Esophagus squamous epithelium (tissue), 5 donors: ENCODE results near the gene A4GNT. TPM values are rescaled to one million over a fixed set of nuclear protein-coding genes. Genes with fewer than 3 reads are reported as not detected.
"Not testable (repeated sequence)": the region's sequence is repeated elsewhere in the genome, so short reads cannot be mapped to it uniquely, and the experiment has no call there.

Source experiments
- DNase-seq: peaks from one replicate; lab custom pipeline; 2025; lab: John Stamatoyannopoulos, UW
- H3K27ac ChIP-seq, 4 donors: fragments of 200-600 bp; sonication (generic); one replicate each; pipeline ENCODE4 v1.5.1; 2016 to 2019; ENCODE audit warnings: mild to moderate bottlenecking in 1 of 4
- H3K27me3 ChIP-seq, 4 donors: fragments of 200-600 bp; sonication (generic); 1 replicate in 3 of 4; 2 replicates in 1 of 4; pipeline versions ENCODE4 v1.5.1 to v1.6.0; 2017 to 2021; ENCODE audit warnings: antibody characterized with exemption in 1 of 4
- H3K36me3 ChIP-seq, 3 donors: fragments of 200-600 bp; sonication (generic); one replicate each; pipeline ENCODE4 v1.5.1; 2016 to 2019
- H3K4me1 ChIP-seq, 3 donors: fragments of 200-600 bp; sonication (generic); one replicate each; pipeline ENCODE4 v1.5.1; 2017 to 2019
- H3K4me3 ChIP-seq, 4 donors: fragments of 200-600 bp; sonication (generic); 1 replicate in 3 of 4; 2 replicates in 1 of 4; pipeline ENCODE4 v1.5.1; 2016 to 2019; ENCODE audit warnings: mild to moderate bottlenecking in 2 of 4, moderate library complexity in 1 of 4
- H3K9me3 ChIP-seq, 3 donors: fragments of 200-600 bp; sonication (generic); one replicate each; pipeline ENCODE4 v1.5.1; 2016 to 2019
- POLR2A ChIP-seq, 4 donors: fragments of 450-650 bp; IDR thresholded peaks; one replicate each; pipeline ENCODE4 v1.6.1; 2017; ENCODE audit warnings: antibody characterized with exemption in 4 of 4, mild to moderate bottlenecking in 4 of 4, moderate library complexity in 3 of 4
- WGBS, 2 donors: methylation state at CpG; one replicate each; pipeline ENCODE4 v1.1.5; 2018; 5-methylcytosine and 5-hydroxymethylcytosine counted together
- intact Hi-C: fragments of 100-400 bp; cut with DNase I; formaldehyde crosslinking; loops from one replicate; pipeline ENCODE4 v1.15.0; 2022
- total RNA-seq, 4 donors: library from RNA; depleted of rRNA; stranded (reverse); fragments of >200 nt; gene quantifications; one replicate each; pipeline ENCODE4 v1.1.0, GENCODE V29; 2016
- TF ChIP-seq, protein P1 (sequence below), 6 experiments: fragments of 450-650 bp in 4 of 6; fragments of 200-600 bp in 2 of 6; sonication (generic) in 2 of 6; IDR thresholded peaks; one replicate each; pipeline ENCODE4 v1.5.1; 2016 to 2019; ENCODE audit warnings: antibody characterized with exemption in 6 of 6, mild to moderate bottlenecking in 4 of 6, moderate library complexity in 4 of 6
- donor health status: DM: yes; HTN: yes; CAD: no.

A4GNT gene
- total RNA-seq, 4 donors from 2014 or later: not detected

DNA sequence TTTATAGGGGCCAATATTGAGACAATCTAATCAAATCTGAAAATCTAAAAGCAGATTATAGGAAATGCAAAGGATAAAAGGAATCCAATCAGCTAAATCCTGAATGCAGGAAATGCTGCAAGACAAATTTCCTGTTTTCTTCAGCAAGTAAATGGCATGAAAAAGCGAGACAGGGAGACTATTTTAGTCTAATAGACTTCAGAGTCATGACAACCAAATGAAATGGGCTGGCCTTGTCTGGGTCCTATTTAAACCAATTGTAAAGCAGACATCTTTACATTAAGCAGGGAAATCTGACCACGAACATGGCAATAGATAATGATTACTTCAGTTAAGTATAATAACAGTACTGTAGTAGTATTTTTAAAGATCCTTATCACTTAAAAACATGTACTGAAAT is 40.4 kb upstream of the A4GNT start:
- intact Hi-C loops: no loop called here
- H3K27me3 ChIP-seq: no peaks in the 10 kb centered on the region
- no peaks in the 10 kb centered on the region for H3K9me3 ChIP-seq
- peaks cover 0 to 53% (median 11%) of the 10 kb centered on the region in 3 donors for H3K36me3 ChIP-seq
- peaks cover 0 to 36% (median 20%) of the 10 kb centered on the region in 3 donors for H3K4me1 ChIP-seq
- WGBS, 2 donors: 80% methylated on average over 2 of the region's 2 CpGs
- H3K27ac ChIP-seq: no peak overlapping the region
- TF ChIP-seq, protein P1, sequence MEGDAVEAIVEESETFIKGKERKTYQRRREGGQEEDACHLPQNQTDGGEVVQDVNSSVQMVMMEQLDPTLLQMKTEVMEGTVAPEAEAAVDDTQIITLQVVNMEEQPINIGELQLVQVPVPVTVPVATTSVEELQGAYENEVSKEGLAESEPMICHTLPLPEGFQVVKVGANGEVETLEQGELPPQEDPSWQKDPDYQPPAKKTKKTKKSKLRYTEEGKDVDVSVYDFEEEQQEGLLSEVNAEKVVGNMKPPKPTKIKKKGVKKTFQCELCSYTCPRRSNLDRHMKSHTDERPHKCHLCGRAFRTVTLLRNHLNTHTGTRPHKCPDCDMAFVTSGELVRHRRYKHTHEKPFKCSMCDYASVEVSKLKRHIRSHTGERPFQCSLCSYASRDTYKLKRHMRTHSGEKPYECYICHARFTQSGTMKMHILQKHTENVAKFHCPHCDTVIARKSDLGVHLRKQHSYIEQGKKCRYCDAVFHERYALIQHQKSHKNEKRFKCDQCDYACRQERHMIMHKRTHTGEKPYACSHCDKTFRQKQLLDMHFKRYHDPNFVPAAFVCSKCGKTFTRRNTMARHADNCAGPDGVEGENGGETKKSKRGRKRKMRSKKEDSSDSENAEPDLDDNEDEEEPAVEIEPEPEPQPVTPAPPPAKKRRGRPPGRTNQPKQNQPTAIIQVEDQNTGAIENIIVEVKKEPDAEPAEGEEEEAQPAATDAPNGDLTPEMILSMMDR (IDR thresholded peaks at IDR 0.05): no peak
- TF ChIP-seq POLR2A (IDR thresholded peaks at IDR 0.05): no peak
- H3K4me3 ChIP-seq: no peak overlapping the region
- DNase-seq: no peak

DNA sequence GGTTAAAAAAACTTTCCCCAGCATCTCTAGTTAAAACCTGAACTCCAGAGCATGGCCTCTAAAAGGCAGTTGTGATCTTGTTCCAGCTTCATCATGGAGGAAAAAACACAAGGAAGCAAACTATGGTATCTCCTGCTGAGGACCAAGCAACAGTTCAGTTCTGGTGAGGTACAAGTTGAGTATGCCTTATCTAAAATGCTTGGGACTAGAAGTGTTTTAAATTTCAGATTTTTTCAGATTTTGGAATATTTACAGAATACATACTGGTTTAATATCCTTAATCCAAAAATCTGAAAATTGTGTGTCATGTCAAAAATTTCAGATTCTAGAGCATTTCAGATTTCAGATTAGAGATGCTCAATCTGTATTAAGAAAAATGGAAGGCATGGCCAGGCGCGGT is 32.9 kb upstream of the A4GNT start:
- intact Hi-C loops: no loop called here
- TF ChIP-seq, protein P1 (IDR thresholded peaks at IDR 0.05): no peak
- no peak for TF ChIP-seq POLR2A (IDR thresholded peaks at IDR 0.05)
- no peaks in the 10 kb centered on the region for H3K9me3 ChIP-seq
- WGBS, 2 donors: 97 to 100% methylated on average over 2 of the region's 2 CpGs
- no peaks in the 10 kb centered on the region for H3K4me1 ChIP-seq
- H3K36me3 ChIP-seq: peaks cover 0 to 100% (median 41%) of the 10 kb centered on the region in 3 donors
- H3K4me3 ChIP-seq: no peak overlapping the region
- no peak overlapping the region for H3K27ac ChIP-seq
- H3K27me3 ChIP-seq: no peaks in the 10 kb centered on the region
- no peak for DNase-seq

- peaks cover 0 to 3% (median 0%) of the 10 kb centered on the region in 3 donors for H3K9me3 ChIP-seq
- no peak for DNase-seq
- H3K4me3 ChIP-seq: no peak overlapping the region
- H3K27me3 ChIP-seq: no peaks in the 10 kb centered on the region
- no peak overlapping the region for H3K27ac ChIP-seq
- 90 to 92% methylated on average over 4 of the region's 4 CpGs for WGBS, 2 donors
- TF ChIP-seq, protein P1 (IDR thresholded peaks at IDR 0.05): no peak
- no peak for TF ChIP-seq POLR2A (IDR thresholded peaks at IDR 0.05)
- intact Hi-C loops: no loop called here
- H3K36me3 ChIP-seq: peaks cover 0 to 28% (median 10%) of the 10 kb centered on the region in 3 donors
- no peaks in the 10 kb centered on the region for H3K4me1 ChIP-seq
These were observed 25.6 kb upstream of the A4GNT start for GRCh38 chr3:138157743-138158142.

DNA sequence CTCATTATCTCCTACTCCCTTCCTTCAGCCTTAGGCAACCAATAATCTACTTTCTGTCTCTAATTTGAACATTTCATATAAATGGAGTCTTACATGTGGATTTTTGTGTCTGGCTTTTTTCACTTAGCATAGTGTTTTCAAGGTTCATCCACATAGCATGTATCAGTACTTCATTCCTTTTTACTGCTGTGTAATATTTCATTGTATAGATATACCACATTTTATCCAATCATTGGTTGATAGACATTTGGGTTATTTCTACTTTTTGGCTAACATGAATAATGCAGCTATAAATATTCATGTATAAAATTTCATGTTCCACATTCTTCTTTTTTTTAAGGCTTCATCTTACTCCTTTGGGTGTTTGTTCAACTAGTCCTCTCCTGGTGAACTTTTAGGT is 22.3 kb upstream of the A4GNT start:
- H3K4me3 ChIP-seq: no peak overlapping the region
- TF ChIP-seq, protein P1 (IDR thresholded peaks at IDR 0.05): no peak
- TF ChIP-seq POLR2A (IDR thresholded peaks at IDR 0.05): no peak

DNA sequence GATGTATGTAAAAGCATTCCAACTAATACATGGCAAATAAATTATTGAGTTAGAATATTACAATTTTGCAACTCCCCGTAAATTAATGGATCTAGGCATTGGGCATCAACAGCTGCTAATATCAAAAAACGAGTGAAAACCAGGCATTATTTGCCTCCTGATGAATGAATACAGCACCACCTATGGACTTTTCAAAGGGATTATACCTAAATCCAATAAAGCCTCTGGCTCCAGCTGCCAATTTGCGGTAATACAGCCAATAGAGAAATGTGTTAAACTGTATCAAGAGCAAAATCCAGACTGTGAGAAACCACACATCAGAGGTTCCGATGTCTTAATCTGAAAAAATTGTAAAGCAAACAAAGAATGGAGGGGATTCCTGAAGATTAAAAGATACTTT is 16.3 kb upstream of the A4GNT start:
- intact Hi-C loops: no loop called here
- no peak for DNase-seq
- Histone ChIP-seq H3K4me1 (no peaks in the 10 kb centered on the region), H3K27ac (no peak overlapping the region), H3K36me3 (no peaks in the 10 kb centered on the region), H3K9me3 (no peaks in the 10 kb centered on the region), H3K4me3 (no peak overlapping the region), H3K27me3 (no peaks in the 10 kb centered on the region)
- 53 to 65% methylated on average over 4 of the region's 4 CpGs for WGBS, 2 donors
- TF ChIP-seq, protein P1 (IDR thresholded peaks at IDR 0.05): no peak
- TF ChIP-seq POLR2A (IDR thresholded peaks at IDR 0.05): no peak

More for the DNA sequence above, 22.3 kb upstream of the A4GNT start:
- H3K9me3 ChIP-seq: peaks cover 0 to 3% (median 0%) of the 10 kb centered on the region in 3 donors
- no peaks in the 10 kb centered on the region for H3K4me1 ChIP-seq
- intact Hi-C loops: no loop called here
- H3K27ac ChIP-seq: no peak overlapping the region
- H3K27me3 ChIP-seq: no peaks in the 10 kb centered on the region
- H3K36me3 ChIP-seq: no peaks in the 10 kb centered on the region
- DNase-seq: no peak

GRCh38 chr3:138142181-138142580 is 10.0 kb upstream of the A4GNT start:
- H3K27ac ChIP-seq, H3K4me3 ChIP-seq, intact Hi-C loops, H3K36me3 ChIP-seq, H3K9me3 ChIP-seq, H3K4me1 ChIP-seq, H3K27me3 ChIP-seq, DNase-seq: not testable (repeated sequence)
- 72 to 92% methylated on average over 3 of the region's 3 CpGs for WGBS, 2 donors
